LNCAP (cell line): ENCODE results near the gene ACTL6B.

Source experiments
- TF ChIP-seq, protein P1 (sequence below): fragments of 450-650 bp; IDR thresholded peaks from 2 replicates; pipeline ENCODE4 v1.5.1; 2017; ENCODE audit warnings: mild to moderate bottlenecking

ACTL6B gene

DNA sequence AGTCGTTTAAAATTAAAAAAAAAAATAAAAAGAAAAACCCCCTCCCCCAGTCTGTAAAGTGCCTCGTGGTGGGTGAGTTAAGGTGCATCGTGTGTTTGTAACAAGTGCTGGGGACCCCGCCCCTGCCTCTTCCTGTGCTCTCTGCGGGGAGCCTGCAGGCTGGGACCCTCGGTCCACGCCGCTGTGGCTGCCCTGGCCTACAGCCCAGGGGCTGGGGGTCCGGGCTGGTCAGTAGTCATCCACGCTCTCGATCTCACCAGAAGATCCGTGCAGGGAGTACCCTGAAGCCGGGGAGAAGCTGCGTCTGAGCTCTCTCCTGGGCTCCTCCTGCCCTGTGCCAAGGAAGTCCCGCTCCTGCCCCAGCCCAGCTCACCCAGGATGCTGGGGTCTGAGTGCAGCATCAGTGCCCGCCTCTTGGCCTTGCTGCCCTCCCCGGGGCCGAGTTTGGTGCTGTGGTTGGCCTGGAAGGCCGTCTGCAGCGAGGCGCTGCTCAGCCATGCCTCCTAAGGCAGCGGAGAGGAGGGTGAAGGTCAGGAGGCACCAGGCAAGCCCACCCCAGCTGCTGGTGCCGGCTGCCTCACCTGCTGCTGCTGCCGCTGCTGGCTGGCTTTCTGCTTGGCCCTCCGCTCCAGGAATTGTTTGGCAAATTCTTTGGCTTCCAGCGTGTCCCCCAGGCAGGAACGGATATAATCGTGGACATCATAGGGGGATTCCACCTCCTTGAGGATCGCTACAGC is 25.4 kb upstream of the ACTL6B start:
- TF ChIP-seq, protein P1, sequence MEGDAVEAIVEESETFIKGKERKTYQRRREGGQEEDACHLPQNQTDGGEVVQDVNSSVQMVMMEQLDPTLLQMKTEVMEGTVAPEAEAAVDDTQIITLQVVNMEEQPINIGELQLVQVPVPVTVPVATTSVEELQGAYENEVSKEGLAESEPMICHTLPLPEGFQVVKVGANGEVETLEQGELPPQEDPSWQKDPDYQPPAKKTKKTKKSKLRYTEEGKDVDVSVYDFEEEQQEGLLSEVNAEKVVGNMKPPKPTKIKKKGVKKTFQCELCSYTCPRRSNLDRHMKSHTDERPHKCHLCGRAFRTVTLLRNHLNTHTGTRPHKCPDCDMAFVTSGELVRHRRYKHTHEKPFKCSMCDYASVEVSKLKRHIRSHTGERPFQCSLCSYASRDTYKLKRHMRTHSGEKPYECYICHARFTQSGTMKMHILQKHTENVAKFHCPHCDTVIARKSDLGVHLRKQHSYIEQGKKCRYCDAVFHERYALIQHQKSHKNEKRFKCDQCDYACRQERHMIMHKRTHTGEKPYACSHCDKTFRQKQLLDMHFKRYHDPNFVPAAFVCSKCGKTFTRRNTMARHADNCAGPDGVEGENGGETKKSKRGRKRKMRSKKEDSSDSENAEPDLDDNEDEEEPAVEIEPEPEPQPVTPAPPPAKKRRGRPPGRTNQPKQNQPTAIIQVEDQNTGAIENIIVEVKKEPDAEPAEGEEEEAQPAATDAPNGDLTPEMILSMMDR, result no peak

GRCh38 chr7:100680576-100681271 is 24.5 kb upstream of the ACTL6B start:
- TF ChIP-seq, protein P1, result no peak

GRCh38 chr7:100679927-100680575 is 23.8 kb upstream of the ACTL6B start:
- TF ChIP-seq, protein P1, result no peak

DNA sequence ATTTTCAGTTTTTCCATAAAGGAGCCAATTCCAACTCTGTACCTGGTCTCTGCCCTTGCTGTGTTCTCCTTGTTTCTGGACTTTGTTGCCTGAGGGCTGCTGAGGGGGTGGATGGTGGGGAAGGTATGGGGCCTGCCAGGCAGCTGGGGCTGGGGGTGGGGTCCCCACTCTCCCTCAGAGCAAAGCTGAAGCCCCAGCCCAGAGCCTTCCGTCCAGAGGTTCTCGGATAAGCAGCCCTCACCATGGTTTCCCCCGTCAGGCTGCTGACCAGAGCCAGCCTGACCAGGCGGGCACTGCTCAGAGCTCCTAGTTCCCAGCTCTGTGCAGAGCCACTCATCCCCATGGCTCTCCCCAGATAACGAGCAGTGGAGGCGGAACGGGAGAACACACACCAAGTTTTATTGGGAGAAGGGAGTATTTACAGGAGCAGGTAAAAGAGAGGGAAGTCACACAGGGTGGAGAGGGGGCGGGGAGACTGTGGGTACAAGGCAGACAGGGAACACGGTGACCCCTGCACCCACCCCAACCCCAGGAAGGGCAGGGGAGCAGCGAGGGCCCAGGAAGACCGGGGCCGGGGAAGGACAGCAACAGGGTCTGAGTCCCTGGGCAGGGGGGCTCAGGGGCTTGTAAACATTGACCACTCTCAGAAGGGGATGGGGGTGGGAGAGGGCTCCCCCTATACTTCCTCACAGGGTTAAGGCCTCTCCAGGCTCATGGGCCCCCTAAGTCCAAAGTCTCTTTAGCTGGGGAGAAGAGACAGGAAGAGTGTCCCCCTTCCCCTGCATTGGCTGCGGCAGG is 23.1 kb upstream of the ACTL6B start:
- TF ChIP-seq, protein P1, result no peak

DNA sequence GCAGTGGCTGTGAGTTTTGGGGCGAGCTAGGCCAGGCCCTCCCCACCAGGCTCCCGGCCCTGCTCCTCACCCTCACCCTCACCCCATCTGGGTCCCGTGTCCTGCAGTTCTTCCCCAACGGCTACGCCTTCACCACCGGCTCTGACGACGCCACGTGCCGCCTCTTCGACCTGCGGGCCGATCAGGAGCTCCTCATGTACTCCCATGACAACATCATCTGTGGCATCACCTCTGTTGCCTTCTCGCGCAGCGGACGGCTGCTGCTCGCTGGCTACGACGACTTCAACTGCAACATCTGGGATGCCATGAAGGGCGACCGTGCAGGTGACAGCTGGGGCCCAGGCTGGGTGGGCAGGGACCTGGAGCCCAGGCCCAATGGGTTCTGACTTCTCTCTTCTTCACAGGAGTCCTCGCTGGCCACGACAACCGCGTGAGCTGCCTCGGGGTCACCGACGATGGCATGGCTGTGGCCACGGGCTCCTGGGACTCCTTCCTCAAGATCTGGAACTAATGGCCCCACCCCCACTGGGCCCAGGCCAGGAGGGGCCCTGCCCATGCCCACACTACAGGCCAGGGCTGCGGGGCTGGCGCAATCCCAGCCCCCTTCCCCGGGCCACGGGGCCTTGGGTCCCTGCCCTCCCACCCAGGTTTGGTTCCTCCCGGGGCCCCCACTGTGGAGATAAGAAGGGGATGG is 22.2 kb upstream of the ACTL6B start:
- TF ChIP-seq, protein P1, result no peak

DNA sequence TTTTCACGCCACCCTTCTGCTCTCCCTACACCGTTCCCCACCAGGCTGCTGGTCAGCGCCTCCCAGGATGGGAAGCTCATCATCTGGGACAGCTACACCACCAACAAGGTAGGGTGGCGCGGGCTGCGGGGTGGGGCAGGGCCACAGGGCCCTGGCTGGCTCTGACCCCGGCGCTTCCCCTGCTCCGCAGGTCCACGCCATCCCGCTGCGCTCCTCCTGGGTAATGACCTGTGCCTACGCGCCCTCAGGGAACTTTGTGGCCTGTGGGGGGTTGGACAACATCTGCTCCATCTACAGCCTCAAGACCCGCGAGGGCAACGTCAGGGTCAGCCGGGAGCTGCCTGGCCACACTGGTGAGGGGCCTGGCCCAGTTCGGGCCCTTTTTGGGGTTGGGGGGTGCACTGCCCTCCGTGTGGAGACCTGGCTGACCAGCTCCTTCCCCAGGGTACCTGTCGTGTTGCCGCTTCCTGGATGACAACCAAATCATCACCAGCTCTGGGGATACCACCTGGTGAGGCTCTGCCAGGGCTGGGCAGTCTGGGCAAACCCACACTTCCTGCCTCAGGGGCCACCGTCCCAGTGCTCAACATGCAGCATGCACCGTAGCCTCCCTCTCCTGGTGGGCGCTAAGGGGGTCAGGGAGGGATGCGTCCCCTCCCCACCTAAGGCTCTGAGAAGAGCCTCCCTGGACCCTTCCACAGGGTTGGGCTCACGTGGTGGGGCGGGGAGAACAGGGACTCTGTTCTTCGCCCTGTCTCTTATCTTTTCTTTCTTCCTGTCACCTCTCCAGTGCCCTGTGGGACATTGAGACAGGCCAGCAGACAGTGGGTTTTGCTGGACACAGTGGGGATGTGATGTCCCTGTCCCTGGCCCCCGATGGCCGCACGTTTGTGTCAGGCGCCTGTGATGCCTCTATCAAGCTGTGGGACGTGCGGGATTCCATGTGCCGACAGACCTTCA is 21.3 kb upstream of the ACTL6B start:
- TF ChIP-seq, protein P1, result no peak
